HG02885 (cell line): Measurements from ENCODE around the gene MBTD1.
"Not testable (repeated sequence)": the region's sequence is repeated elsewhere in the genome, so short reads cannot be mapped to it uniquely, and the experiment has no call there.

Experiments
- ATAC-seq: cut with Tn5 transposase; IDR thresholded peaks from one replicate; pipeline ENCODE4 v1.9.1; 2021; ENCODE audit warnings: mild to moderate bottlenecking; ENCODE audit not compliant: unreplicated experiment, poor library complexity

MBTD1 gene

DNA sequence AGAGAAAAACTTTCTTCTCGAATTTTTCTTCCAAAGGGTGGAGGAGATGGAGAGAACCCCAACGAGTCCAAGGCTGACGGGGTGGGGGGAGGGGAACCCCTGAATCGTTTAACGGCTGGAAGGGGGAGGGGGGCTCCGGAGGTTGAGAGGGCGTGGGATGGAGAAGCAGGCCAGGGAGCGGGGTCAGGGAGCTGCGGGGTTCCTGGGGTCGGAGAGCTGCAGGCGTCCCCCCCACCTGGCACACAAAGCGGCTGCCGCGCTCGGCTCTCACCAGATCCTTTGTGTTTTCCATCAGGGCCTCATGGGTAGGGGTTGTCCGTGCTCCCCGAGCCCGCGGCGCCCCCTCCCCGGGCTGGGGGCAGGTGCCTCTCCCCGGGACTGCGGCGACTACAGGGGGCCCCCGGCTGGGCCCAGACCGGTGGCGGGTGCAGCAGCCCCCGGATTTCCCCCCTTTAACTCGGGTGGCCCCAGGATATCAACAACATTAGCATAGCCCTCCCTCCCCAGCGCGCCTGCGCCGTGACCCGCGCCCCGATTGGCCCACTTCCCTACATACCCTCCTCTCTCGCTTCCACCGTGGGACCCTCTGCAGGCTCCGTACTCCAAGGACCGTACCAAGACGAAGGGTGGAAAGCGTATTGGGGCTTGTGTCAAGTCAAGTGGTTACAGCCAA is at the start of gene MBTD1:
Gene MBTD1 (minus strand): TSS at position 486 of the 673 bp plus-strand sequence. CDS start 34,888 bp downstream, outside the sequence.
- ATAC-seq = peak; percentile 74

DNA sequence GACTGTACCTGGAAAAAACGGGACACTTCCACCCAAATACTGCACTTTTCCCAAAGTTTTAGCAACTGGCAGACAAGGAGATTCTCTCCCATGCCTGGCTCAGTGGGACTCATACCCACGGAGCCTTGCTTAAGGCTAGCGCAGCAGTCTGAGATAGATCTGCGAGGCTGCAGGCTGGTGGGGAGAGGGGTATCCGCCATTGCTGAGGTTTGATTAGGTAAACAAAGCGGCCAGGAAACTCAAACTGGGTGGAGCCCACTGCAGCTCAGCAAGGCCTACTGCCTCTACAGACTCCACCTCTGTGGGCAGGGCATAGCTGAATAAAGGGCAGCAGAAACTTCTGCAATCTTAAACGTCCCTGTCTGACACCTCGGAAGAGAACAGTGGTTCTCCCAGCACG is 45.3 kb upstream of the MBTD1 start:
- ATAC-seq = no peak

GRCh38 chr17:51299859-51300258 is 40.0 kb upstream of the MBTD1 start:
- no peak for ATAC-seq

- no peak for ATAC-seq
These were observed 38.9 kb upstream of the MBTD1 start for GRCh38 chr17:51298508-51299371.

DNA sequence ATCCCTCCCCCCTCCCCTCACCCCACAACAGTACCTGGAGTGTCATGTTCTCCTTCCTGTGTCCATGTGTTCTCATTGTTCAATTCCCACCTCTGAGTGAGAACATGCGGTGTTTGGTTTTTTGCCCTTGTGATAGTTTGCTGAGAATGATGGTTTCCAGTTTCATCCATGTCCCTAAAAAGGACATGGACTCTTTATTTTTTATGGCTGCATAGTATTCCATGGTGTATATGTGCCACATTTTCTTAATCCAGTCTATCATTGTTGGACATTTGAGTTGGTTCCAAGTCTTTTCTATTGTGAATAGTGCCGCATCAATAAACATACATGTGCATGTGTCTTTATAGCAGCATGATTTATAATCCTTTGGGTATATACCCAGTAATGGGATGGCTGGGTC is 34.5 kb upstream of the MBTD1 start:
- not testable (repeated sequence) for ATAC-seq

DNA sequence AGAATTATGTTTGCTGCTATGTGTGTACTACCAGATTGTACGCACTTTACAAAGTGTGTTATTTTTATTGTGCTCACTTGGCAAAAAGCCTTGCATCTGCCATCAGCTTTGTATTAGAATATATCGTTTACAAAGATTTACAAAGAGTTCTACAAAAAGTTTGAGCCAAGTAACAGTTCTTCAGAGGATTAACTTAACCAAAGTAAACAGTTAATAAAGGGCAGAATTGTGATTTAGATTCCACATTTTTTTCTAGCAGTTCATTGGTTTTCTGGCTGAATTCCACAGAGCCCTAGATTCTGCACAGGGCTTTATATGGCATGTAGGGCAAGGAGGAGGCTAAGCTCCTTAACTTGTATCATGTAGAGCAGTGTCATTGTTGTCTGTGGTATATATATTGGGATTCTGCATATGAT is 29.9 kb upstream of the MBTD1 start:
- no peak for ATAC-seq

GRCh38 chr17:51287412-51287811 is 27.6 kb upstream of the MBTD1 start:
- ATAC-seq = no peak

DNA sequence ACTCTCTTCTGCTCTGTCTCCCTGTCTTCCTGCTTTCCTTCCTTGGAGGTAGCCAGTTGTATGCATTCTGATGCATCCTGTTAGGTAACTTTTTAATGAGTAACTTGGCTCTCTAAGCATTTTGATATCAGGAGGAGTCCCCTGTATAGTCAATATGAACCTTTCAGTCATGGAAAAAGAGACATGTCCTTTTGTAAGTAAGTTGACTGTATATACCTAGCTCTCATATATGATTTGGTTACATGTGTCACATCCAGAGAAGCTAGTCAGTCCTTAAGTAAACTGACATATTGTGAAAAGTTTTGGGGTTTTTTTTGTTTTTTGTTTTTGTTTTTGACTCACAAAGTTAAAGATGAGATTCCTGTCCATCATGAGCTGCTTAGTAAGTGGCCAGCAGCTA is 19.3 kb upstream of the MBTD1 start:
- no peak for ATAC-seq

DNA sequence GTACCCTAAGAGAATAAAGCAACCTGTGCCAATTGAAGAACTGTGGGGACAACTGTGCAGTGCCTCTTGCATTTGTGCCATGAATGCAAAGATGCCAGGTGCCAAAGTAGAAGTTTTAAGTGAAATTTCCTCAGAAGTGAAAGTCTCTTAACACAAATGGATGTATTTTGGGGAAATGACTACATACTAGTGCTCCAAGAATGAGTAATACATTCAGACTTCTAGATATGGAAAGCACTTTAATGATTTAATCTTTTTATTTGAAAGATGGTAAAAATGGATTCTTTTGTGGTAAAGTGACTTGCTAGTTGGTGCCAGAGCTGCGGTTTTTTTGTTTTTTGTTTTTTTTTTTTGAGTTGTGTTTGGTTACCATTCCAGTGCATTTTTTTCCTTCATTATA is 15.5 kb upstream of the MBTD1 start:
- no peak for ATAC-seq

GRCh38 chr17:51272812-51273211 is 13.0 kb upstream of the MBTD1 start:
- no peak for ATAC-seq

- ATAC-seq = no peak
These were observed 10.8 kb upstream of the MBTD1 start for GRCh38 chr17:51270636-51271035.

DNA sequence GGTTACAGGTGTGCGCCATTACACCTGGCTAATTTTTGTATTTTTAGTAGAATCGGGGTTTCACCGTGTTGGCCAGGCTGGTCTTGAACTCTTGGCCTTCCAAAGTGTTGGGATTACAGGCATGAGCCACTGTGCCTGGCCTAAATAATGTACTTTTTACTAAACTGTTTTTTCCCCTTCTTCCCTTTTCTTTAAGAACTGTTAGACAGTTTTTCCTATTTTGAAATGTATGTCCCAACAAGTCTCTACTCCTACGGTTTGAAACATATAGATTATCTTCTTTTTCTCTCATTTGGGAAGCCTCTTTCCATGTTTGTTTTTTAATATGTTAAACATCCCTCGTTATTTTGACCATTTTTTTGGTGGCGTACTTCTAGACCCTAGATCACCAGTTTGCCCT is 10.1 kb upstream of the MBTD1 start:
- ATAC-seq = no peak

GRCh38 chr17:51264466-51264865 is 4.6 kb upstream of the MBTD1 start:
- ATAC-seq = not testable (repeated sequence)

- no peak for ATAC-seq
These were observed 3.2 kb upstream of the MBTD1 start for GRCh38 chr17:51263006-51263405.

GRCh38 chr17:51261024-51261963 is 1.4 kb upstream of the MBTD1 start:
- no peak for ATAC-seq

GRCh38 chr17:51260237-51261023 is 581 bp upstream of the MBTD1 start, which contains the start of gene UTP18:
UTP18 (plus strand) TSS chr17:51260546; CDS start chr17:51260585, 39 bp downstream.
- peak; percentile 71 for ATAC-seq

DNA sequence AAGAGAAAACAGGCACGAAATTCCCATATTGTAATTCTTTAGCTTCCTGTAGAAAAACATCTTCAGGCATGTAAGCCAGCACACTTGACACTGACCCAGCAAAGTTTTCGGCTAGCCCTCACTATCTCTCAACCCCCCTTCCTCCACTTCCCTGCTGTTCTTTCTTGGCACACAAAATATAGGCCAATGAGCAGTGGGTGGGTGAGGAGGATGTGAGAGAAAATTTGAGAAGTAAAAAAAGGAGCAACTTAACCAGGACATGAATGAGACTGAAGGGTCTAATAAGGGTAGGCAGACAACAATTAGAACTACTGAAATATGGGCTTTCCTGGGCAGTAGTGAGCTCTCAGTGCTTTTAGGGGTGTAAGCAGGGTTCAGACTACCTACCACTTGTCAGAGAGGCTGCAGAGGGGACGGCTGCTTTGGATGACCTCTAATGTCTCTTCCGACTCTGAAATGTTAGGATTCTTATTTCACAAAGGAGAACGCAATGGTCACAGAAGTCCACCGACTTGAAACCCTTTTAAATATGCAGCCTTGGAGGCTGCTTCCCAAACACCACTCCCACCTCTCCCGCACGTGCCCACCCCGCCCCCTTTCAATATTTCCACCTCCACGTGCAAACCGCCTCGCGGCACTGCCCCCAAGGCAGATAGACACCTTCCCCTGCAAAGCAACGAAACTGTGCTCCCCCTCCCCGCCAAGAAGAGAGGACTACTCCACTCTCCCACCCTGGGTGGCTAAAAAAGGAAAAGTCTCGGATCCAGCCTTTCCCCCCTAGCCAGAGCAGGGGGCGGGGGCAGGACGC is 889 bp downstream of the MBTD1 start:
- no peak for ATAC-seq

GRCh38 chr17:51257150-51258081 is 2.4 kb downstream of the MBTD1 start:
- no peak for ATAC-seq
